GM21619 (cell line): ENCODE results near the gene KCNAB1.
"Not testable (repeated sequence)": the region's sequence is repeated elsewhere in the genome, so short reads cannot be mapped to it uniquely, and the experiment has no call there.

ENCODE experiments used
- ATAC-seq: cut with Tn5 transposase; IDR thresholded peaks from one replicate; pipeline ENCODE4 v1.9.1; 2021; ENCODE audit not compliant: unreplicated experiment

The KCNAB1 gene

GRCh38 chr3:156135921-156136638 is 15.7 kb downstream of the KCNAB1 start:
- ATAC-seq = no peak

- ATAC-seq = not testable (repeated sequence)
These were observed 17.0 kb downstream of the KCNAB1 start for GRCh38 chr3:156137397-156137796.

DNA sequence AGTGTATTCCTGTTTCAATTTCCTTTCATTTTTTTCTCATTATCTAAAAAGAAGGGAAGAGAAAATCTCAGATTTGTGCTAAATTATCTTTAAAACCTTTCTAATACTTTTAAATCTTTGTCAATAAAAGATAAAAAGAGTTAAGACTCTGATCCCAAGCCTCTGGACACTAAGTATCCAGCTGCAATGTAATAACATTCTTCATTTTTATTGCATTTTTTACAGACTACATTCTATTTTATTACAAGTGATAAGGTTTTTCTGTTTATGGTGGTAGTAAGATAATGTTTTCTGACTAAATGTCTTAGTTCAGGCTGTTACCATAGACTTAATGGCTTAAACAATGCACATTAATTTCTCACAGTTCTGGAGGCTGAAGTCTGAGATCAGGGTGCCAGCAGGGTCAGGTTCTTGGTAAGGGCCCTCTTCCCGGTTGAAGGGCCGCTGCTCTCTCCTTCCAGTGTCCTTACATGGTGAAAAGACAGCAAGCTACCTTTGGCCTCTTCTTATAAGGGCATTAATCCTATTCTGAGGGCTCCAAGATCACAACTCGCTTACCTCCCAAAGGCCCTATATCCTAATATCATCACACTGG is 19.7 kb downstream of the KCNAB1 start:
- no peak for ATAC-seq

- no peak for ATAC-seq
These were observed 22.3 kb downstream of the KCNAB1 start for GRCh38 chr3:156142702-156143101.

DNA sequence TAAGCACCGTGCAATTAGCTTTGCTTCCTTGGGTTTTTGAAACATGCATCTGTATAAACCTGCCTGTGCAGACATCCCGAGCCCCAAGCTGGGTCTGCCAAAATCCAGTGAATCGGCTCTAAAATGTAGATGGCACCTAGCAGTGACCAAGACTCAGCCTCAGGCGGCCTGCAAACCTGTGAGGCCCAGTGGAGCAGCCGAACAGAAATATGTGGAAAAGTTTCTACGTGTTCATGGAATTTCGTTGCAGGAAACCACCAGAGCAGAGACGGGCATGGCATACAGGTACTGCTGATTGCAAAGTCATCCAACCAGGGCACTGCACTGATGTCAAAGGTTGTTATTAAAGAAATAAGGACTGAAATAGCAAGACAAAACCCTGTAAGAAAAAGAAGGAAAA is 22.8 kb downstream of the KCNAB1 start:
- no peak for ATAC-seq

DNA sequence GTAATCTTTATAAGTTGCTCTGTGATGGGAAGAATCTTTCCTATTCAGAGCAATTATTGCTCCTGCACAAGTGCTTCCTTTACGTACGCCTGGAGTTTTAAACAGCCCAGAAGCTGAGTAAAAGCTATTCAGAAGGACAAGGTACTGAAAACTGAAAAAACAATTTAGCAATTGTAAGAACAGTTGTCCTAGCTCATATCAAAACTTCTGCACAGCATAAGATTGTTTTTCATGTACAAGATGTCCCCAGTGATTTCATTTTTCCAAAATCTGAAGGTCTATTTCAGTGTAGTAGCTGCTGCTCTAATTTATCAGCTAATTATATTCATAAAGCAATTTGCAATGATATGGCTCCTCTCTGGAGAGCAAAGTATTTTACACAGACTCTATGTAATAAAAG is 23.7 kb downstream of the KCNAB1 start:
- ATAC-seq = no peak

DNA sequence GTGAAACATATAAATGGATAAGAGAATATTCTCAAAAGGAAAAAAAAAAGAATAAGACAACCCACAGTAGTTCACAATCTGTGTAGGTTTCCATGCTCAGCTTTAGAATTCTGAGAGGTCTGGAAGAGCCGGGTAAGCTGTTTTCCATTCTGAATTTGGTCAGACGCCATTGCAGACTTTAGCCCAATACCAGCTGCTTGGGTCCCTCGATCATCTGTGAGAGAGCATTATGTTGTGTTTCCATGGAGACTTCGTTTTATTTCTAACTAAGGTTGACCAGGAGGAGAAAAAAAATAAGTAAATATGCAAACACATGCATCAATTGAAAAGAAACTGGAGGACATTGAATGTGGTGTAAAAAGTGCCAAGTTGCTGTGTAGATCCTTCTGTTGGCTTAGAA is 25.5 kb downstream of the KCNAB1 start:
- no peak for ATAC-seq

GRCh38 chr3:156148345-156148945 is 28.1 kb downstream of the KCNAB1 start:
- no peak for ATAC-seq

DNA sequence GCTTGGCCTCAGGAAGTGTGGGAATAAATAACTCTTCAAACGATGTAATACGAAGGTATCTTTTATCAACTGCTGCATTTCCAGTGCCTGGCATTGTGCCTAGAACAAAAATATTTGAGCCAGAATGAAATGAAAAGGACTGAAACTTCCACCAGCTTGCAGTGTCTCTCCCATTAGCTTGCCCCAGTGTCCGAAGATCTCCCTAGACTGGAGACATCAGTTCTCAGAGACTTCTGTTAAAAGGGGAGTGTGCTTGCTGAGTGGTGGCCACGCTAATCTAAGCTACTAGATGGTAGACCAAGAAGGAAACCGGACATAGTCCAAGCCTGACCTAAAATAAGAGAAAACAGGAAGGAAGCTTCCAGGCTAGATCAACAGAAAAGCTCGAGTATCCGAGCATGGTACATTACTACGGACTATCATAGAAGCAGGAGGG is 28.6 kb downstream of the KCNAB1 start:
- ATAC-seq = no peak

GRCh38 chr3:156149876-156150275 is 29.5 kb downstream of the KCNAB1 start:
- ATAC-seq = no peak

- peak; percentile 54 for ATAC-seq
These were observed 30.2 kb downstream of the KCNAB1 start for GRCh38 chr3:156150434-156151066.

DNA sequence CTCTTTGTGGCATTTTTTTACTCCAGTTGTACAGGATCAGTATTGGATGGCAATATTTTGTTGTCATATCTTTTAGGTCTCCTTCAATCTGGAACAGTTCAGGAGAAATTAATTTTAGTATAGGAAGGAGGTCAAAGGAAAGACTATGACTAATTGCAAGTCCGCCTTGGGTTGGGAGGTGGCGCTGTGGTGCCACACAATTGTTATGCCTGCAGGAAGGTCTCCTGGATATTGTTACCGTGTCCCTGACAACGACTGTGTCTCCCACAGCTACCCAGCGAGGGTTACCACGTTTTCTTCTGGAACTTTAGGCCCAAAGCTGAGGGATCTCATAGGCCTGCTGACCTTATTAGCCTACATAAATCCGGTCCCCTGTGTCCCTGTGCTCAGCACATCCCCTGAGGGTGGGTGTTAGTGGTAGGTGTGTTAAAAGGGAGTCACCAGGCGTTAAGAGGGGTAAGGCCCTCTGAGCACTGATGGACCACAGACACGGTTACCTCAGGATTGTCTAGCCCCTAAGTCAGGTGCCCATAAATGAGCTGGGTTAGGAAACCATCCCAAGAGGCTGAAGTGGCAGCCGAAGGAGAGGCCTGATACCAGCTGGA is 31.5 kb downstream of the KCNAB1 start:
- ATAC-seq = peak; percentile 52

- ATAC-seq = no peak
These were observed 38.4 kb downstream of the KCNAB1 start for GRCh38 chr3:156158656-156159295.

GRCh38 chr3:156160647-156161046 is 40.3 kb downstream of the KCNAB1 start:
- peak; percentile 69 for ATAC-seq

- no peak for ATAC-seq
These were observed 40.8 kb downstream of the KCNAB1 start for GRCh38 chr3:156161172-156161571.

- no peak for ATAC-seq
These were observed 43.5 kb downstream of the KCNAB1 start for GRCh38 chr3:156163848-156164247.

DNA sequence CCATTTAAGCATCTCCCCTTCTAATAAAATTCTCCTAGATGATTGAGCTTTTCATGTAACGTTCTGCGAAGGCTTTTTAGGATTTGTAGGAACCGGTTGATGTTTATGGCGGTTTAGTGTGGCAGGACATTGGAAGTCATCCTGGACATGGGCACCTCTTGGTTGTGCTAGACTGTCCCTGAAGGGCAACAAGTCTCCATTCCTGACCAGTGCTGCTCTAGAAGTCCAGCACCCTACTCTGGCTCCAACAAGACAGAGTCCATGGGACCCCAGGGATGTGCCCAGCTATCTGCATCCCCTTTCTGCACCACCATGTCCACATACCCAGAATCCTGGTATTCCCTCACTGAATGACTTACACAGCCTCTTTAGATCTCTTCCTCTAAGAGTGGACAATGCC is 46.4 kb downstream of the KCNAB1 start:
- no peak for ATAC-seq

DNA sequence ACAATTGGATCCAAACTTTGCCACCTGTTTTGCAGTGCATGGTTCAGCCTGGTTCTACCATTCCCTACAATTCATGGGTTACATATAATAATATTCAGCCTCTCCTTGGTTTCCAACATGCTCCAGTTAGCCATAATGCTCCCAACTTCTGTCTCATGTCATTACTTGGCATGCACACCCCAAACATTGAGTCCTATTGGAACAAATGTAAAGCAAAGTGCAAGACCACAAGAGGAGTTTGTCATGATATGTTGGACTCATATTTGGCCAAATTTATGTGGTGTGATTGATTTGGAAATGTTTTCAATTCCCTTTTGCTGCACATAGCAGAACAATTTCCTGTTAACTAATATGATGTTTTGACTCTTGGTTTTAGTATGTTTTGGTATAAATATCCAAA is 50.2 kb downstream of the KCNAB1 start:
- no peak for ATAC-seq

DNA sequence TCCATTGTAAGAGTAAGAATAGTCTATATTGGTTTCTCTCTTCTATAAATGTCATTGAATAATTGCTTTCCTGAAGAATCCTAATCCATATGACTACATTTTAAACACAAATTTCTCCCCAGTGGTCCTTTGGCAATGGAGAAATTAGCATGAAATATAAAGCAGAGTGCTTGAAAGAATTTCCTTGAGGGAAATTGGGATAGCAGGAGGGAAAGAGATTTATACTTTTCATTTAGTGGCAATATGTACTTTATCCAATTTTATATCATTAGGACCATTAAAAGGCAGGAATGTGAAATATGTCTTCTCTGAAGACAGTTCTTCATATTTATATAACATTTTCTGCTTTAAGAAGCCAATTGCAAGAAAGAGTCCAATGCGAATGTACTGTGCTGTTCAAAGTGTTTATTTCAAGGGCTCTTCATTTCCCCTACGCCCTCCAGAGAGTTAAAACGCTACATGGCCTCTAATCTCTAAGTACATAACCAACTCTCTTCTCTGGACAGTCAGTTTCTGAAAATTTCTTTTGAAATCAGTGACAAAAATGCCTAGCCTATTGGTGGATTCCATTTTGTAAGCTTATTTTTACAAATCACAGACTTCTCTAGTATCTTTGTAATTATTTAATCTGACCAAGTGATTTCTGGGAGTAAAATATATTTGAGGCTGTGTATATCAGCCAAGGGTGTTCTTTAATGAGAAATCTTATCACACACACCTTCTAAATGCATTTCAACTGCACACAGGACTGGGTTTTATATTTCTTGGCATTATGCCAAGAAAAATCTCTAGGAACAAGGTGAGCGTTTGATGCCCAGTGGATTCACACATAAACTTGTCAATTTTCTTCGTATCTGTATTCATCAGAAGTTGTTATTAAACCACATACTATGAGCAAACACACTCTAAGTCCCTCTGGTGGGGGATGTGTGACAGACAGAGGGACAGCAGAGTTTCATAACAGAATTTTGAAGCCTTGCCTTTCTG is 51.2 kb downstream of the KCNAB1 start:
- ATAC-seq = no peak

GRCh38 chr3:156172536-156172935 is 52.2 kb downstream of the KCNAB1 start:
- ATAC-seq = peak; percentile 51
